Left hindlimb (tissue), 1 donor: Measurements from ENCODE around the gene SLC24A4.
"Not testable (repeated sequence)": the region's sequence is repeated elsewhere in the genome, so short reads cannot be mapped to it uniquely, and the experiment has no call there.

Experiments
- DNase-seq: peaks from one replicate; pipeline ENCODE4 v3.0.0-alpha.2; 2018

The SLC24A4 gene

DNA sequence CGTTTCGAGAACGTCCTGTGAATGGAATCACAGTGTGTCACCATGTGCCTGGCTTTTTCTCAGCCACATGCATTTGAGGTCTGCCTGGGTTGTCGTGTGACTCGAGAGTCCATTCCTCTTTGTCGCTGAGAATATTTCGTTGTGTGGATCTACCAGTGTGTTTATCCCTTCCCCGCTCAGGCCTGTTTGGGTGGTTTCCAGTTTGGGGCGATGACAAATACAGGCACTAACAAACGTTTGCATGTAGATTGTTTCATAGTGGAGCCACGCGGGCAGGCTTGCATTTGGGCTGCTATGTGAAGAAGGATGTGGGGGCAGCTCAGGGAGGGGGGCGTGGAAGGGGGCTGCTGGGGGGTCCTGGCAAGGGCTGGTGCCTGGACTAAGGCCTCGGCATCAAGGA, 204.8 kb downstream of the SLC24A4 start:
- DNase-seq = no peak

- DNase-seq = no peak
Observed at GRCh38 chr14:92528486-92529100, 205.6 kb downstream of the SLC24A4 start.

DNA sequence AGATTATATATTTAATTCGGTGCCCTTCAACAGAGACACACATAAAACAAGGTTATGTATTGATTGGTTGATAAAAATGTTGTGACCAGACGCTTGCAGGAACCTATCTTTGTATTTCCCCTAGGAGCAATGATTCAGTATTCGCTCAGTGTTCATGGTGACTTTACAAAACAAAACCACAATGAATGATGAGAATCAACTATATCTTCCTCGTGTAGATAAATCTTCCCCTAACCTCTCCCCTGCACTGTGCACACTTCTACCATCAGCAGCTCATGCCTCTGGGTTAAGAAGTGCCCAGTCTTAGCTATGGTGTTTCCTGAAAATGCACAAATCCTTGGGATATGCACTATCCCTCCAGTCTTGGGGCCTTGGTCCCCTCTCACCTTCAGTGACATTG, 206.9 kb downstream of the SLC24A4 start:
- no peak for DNase-seq

GRCh38 chr14:92531106-92531873, 208.3 kb downstream of the SLC24A4 start:
- no peak for DNase-seq

DNA sequence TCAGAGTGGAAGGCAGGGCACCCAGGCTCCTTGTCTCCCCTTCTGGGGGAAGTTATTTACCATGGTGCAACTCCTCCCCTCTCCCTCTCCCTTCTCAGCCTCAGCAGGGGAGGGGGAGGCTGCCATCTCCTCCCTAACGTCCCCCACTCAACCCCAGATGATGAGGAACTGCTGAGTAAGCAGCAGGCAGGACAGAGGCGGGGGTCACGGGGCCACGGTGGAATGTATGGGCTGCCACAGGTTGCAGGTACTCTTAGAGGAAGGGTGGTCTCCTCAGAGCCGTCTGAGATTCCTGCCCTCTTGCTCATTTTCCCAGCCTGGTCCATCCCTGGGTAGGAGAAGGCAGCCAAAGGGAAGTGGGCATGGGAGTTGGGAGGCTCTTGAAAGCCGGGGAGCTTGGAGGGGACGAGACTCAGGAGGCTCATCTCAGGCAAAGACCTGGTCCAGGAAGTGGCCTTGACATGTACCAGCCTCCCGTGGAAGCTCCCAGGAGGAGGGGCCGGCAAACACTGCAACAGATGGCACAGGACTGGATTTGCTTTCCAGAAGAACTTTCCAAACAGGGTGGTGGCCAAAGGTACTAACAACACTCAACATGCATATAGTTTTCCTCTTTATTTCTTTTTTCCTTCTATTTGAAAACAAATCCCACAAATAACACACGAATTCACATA, 209.7 kb downstream of the SLC24A4 start:
- no peak for DNase-seq

DNA sequence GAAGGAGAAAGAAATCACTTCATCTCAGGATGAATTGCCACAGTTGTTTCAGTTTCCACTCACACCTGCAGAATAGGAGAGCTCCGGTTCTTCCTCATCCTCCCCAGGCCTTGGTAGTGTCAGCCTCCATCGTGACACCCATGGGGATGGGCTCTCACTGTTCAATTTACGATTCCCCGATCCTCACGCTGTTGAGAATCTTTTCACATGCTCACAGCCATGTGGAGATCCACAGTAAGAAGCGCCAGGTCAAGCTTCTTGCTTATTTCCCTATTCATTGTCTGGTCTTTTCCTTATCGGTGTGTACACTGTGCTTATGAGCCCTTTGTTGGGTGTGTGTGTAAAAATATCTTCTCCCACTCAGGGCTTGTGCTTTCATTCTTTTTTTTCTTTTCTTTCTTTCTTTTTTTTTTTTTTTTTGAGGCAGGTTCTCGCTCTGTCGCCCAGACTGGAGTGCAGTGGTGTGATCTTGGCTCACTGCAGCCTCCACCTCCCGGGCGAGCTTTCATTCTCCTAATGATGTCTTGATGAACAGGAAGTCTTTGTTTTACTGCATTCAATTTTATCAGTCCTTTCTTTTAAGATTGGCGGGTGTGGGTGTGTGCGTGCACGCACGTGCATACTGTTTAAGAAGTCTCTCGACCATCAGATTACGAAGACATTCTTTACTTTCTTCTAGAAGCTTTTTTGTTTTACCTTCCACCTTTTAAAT, 212.1 kb downstream of the SLC24A4 start:
- no peak for DNase-seq

DNA sequence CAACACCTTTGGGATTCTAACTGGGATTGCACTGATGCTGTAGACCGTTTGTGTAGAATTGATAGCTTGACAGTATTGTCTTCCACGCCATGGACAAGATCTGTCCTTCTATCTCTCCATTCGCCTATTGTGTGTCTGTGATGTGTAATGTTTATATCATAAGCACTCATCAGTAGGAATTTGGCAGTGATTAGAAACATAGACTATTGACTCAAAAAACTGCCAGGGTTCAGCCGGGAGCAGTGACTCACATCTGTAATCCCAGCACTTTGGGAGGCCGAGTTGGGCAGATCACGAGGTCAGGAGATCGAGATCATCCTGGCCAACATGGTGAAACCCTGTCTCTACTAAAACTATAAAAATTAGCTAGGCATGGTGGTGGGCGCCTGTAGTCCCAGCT, 213.3 kb downstream of the SLC24A4 start:
- not testable (repeated sequence) for DNase-seq

GRCh38 chr14:92538412-92538985, 215.5 kb downstream of the SLC24A4 start:
- no peak for DNase-seq

GRCh38 chr14:92539419-92539818, 216.5 kb downstream of the SLC24A4 start:
- no peak for DNase-seq

- DNase-seq = no peak
Observed at GRCh38 chr14:92539875-92540274, 216.9 kb downstream of the SLC24A4 start.

DNA sequence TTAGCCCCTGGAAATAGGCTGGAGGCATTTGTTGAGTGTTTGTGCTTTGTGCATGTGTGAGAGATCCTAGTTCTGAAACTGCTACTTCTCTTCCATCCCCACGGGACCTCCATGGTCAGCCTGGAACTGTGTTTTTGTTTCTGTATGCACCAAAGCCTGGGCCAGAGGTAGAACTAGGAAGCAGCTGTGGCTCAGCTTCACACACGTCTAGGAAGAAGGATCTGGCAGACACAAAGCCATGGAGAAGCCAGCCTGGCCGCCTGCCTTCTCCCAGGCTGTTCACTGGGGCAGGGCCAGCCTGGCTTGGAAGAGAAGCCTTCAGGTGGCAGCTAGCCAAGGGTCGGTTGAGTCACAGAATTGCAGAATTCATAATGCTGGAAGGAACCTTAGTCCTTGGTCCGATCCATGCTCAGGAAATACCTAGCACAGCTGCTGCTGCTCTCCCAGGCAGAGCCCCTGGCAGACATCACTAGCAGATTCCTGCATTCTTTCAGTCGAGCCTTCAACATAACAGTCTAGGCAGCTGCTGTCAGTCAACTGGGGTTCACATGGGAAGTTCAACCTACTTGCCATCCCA, 217.6 kb downstream of the SLC24A4 start:
- peak; percentile 94 for DNase-seq

DNA sequence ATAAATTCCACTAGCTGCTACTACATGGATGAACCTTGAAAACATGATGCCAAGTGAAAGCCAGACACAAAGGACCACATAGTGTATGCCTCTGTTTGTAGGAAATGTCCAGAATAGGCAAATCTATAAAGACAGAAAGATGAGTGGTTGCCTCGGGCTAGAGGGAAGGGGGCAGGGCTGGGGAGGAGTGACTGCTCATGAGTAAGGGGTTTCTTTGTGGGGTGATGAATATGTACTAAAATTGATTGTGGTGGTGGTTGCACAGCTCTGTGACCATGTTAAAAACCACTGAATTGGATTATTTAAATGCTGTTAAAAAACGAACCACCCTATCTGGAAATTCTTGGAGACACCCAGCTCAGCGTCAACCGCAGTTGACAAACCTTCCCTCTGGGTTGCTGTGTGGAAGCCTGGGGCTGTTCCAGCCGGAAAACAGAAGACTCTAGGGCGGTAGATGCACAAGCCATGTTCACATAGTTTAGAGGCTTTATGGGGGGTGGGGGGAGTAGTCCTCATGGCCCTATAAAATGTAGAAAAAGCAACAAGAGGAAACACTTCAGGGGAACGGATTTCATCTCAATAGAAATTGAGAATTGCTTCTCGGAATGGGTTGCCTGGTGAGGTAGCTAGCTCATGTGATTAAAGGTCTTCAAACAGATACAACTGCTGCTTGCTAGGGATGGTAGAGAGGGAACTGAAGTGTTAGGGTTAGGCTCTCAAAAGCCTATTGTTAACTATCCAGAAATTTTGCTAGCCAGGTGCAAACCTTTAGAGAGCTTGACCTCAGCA, 220.0 kb downstream of the SLC24A4 start:
- DNase-seq = no peak

DNA sequence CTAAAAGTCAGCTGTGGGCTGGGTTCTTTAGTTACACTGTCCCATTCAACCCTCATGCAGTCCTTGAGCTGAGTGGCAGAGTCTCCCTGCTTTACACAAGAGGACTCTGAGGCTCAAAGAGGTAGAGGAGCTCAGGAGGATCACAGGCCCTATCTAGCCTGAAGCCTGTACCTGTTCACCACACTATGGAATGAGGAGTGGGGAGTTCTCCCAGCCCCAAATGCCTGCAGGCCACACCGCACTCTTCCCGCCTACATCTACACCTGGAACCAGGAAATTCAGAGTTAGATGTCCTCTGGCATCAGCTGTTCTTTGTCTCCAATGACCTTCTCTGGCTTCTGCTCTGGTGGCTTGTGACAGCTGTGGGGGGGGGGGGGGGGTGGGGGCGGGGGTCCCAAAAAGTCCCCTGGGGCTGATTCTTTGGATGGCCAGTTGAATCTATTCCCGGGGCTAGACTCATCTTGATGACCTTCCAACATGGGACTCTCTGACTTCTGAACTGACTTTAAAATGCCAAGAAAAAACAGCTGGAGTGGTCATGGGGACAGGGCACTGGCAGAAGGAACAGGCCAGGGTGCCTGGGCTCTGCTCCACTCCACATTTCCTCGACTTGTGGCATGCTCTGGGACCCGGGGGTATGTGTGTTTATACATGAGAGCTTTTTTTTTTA, 221.2 kb downstream of the SLC24A4 start:
- DNase-seq = no peak

DNA sequence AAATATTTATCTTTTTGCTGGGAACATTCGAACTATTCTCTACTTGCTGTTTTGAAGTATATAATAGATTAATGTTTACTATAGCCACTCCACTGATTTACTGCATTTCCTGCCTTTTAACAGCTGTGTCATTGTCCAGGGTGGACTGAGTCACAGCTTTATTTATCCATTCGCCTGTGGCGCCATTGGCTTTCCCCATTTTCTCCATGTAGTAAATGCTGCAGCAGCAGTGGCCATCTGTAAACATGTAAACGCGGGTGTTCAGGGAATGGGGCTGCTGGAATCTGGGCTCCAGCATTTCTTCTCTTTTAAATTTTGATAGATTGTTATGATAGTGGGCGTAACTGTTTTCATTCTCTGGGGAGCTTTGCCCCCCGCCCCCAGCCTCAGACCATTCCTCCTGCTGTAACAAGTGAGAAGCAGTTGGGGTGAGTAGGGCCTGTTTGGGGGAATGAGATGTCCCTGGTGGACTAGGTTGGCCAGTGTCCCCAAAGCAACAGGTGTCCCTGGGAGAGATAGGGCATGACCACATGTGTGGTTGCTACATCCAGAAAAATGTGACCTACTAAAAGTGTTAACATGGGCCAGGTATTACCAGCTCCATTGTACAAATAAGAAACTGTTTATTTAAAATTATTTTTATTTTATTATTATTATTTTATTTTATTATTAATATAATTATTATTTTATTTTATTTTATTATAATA, 223.5 kb downstream of the SLC24A4 start:
- DNase-seq = no peak

- no peak for DNase-seq
Observed at GRCh38 chr14:92549105-92549858, 226.3 kb downstream of the SLC24A4 start.

- DNase-seq = peak; percentile 59
Observed at GRCh38 chr14:92549859-92550230, 226.9 kb downstream of the SLC24A4 start.
